ENCODE results near the gene YES1. TPM values are rescaled to one million over a fixed set of nuclear protein-coding genes. Genes with fewer than 3 reads are reported as not detected.

YES1 gene
- total and polyA plus RNA-seq, 2 of the 13 experiments (the other 11 are each of a cell fraction or from before 2014, with no cell fraction given) = 17.2 to 70.8 TPM

- ChIA-PET POLR2A (no interaction called here), CTCF (ENCODE audit: low intra/inter-chr PET ratio, low total read pairs) (no interaction called here)
- H3K27ac ChIP-seq (ENCODE audit: extremely low read length, insufficient read depth, low read length) = no peak overlapping the region
Observed at GRCh38 chr18:834082-834720, 22.2 kb upstream of the YES1 start.

More at GRCh38 chr18:834082-834720, 22.2 kb upstream of the YES1 start:
- Histone ChIP-seq H2AFZ (ENCODE audit: low read length) (no peak overlapping the region), H4K20me1 (ENCODE audit: insufficient read depth, low read length) (no peaks in the 10 kb centered on the region), H3K9ac (ENCODE audit: insufficient read depth, low read depth, low read length) (no peak overlapping the region), H3K36me3 (replicated peaks in 1 of 2; ENCODE audit: control insufficient read depth in 1 of 2, insufficient read depth in 2 of 2, low read length in 2 of 2) (no peaks in the 10 kb centered on the region), H3K4me2 (ENCODE audit: low read depth, low read length) (0 out of 2 replicates have a peak overlapping the region, but pooled peaks have one; percentile 12), H3K9me3 (ENCODE audit: low read length) (no peaks in the 10 kb centered on the region), H3K27me3 (ENCODE audit: control insufficient read depth in 1 of 2, insufficient read depth in 2 of 2, low read length in 2 of 2) (0 out of 5 replicates have a peak, but pooled peaks cover 0 to 3% of the 10 kb centered on the region in 2 experiments), H3K4me1 (ENCODE audit: insufficient read depth, low read length) (peaks cover 62% of the 10 kb centered on the region), H3K4me3 (replicated peaks in 1 of 3; ENCODE audit: insufficient read depth in 1 of 3, low read depth in 2 of 3, low read length in 3 of 3) (no peak overlapping the region), H3K79me2 (ENCODE audit: insufficient read depth, low read length) (no peaks in the 10 kb centered on the region)
- TF ChIP-seq HOXA7 (CRISPR knock-in tag; IDR thresholded peaks at IDR 0.05) (no peak), ZNF619 (CRISPR knock-in tag; IDR thresholded peaks at IDR 0.05) (no peak), ZNF101 (CRISPR knock-in tag; IDR thresholded peaks at IDR 0.05; ENCODE audit: borderline replicate concordance, low read depth) (no peak), ZNF326 (CRISPR knock-in tag; IDR thresholded peaks at IDR 0.05; ENCODE audit: borderline replicate concordance) (no peak), ZBTB4 (CRISPR knock-in tag; IDR thresholded peaks at IDR 0.05; ENCODE audit: borderline replicate concordance) (no peak), PBX2 (CRISPR knock-in tag; IDR thresholded peaks at IDR 0.05) (no peak), ETV6 (CRISPR knock-in tag; conservative IDR thresholded peaks at IDR 0.05) (no peak), TBX2 (CRISPR knock-in tag; IDR thresholded peaks at IDR 0.05; ENCODE audit: borderline replicate concordance) (no peak), KLF13 (CRISPR knock-in tag; IDR thresholded peaks at IDR 0.05) (no peak), GTF3A (CRISPR knock-in tag; conservative IDR thresholded peaks at IDR 0.05) (no peak), NFYC (CRISPR knock-in tag; IDR thresholded peaks at IDR 0.05) (no peak), IKZF5 (CRISPR knock-in tag; IDR thresholded peaks at IDR 0.05) (no peak), BATF2 (CRISPR knock-in tag; IDR thresholded peaks at IDR 0.05) (no peak), CBFB (CRISPR knock-in tag; IDR thresholded peaks at IDR 0.05) (no peak), ZNF781 (CRISPR knock-in tag; IDR thresholded peaks at IDR 0.05; ENCODE audit: borderline replicate concordance, not compliant biosample characterization) (no peak), SOX5 (CRISPR knock-in tag; IDR thresholded peaks at IDR 0.05; ENCODE audit: borderline replicate concordance) (no peak)
- ATAC-seq = no peak
- no peak for DNase-seq (ENCODE audit: low spot score)
- no TSS peak for BruUV-seq (replicated peaks)
- 60% methylated on average over 8 of the region's 8 CpGs for WGBS (ENCODE audit: low lambda C conversion rate)
- FAIRE-seq = no peak
- in situ Hi-C loops (cut with HindIII; ENCODE audit: extremely low pct_ligation_motif_present, low pct_unique_long_range_greater_than_20kb) = loop anchor here (5.0 to 25.0 kb wide), 2 partner anchors 92 to 222 kb away; no protein-coding TSS in a partner anchor
- intact Hi-C loops (cut with micrococcal nuclease; ENCODE audit: unreplicated experiment) = loop anchor here (10.0 kb wide), 1 partner anchor 179 kb away; the partner anchor contains the start of gene TYMS

All from HepG2 (cell line).